ENCODE measurements around the gene ATP11C. TPM values are rescaled to one million over a fixed set of nuclear protein-coding genes. Genes with fewer than 3 reads are reported as not detected.

Gene ATP11C
- total RNA-seq, 1 donor from 2014 or later: 30.6 TPM

DNA sequence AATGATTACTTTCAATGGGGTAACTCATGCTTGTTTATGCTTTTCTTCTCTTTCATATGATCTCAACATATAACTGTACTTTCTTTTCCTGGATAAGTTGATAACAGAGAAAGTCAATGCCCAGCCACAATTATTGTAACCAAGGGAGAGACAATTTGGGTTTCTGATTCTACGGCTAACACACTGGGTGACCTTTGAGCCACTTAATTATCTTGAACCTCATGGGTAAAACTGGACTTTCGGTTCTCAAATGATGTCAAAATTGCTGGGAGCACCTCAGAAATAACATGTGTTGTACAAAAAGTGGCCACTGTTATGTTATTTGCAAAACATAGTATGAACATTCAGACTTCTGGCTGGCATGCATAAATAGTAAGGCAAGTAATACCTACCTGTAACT, 145.3 kb downstream of the ATP11C start:
- H3K4me1 Mint-ChIP-seq: no peaks in the 10 kb centered on the region
- TF ChIP-seq, protein P1, sequence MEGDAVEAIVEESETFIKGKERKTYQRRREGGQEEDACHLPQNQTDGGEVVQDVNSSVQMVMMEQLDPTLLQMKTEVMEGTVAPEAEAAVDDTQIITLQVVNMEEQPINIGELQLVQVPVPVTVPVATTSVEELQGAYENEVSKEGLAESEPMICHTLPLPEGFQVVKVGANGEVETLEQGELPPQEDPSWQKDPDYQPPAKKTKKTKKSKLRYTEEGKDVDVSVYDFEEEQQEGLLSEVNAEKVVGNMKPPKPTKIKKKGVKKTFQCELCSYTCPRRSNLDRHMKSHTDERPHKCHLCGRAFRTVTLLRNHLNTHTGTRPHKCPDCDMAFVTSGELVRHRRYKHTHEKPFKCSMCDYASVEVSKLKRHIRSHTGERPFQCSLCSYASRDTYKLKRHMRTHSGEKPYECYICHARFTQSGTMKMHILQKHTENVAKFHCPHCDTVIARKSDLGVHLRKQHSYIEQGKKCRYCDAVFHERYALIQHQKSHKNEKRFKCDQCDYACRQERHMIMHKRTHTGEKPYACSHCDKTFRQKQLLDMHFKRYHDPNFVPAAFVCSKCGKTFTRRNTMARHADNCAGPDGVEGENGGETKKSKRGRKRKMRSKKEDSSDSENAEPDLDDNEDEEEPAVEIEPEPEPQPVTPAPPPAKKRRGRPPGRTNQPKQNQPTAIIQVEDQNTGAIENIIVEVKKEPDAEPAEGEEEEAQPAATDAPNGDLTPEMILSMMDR (conservative IDR thresholded peaks at IDR 0.05): no peak

DNA sequence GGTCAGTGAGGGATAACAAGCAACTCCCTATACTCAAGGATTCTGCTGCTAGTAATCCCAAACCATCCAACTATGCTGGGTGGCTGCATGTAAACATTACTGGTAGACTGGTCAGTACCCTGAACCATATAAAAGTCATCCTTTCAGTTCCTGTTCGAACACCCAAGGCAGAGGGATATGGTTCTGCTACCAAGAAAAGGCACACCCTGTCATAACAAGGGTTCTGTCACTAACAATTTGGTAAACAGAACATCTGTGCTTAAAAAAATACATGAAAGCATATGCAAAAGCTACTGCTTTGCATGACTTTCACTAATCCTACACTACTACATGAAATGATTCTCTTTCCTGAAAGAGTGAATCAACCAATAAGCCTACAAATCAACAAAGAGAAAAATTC, 148.0 kb downstream of the ATP11C start:
- H3K36me3 Mint-ChIP-seq (ENCODE audit: low read depth): peaks cover 34% of the 10 kb centered on the region
- no peak overlapping the region for H3K27ac Mint-ChIP-seq (ENCODE audit: unreplicated experiment)
- peaks cover 5% of the 10 kb centered on the region for H3K9me3 Mint-ChIP-seq
- no peak for DNase-seq (ENCODE audit: low read depth, low spot score)
- TF ChIP-seq, protein P1 (conservative IDR thresholded peaks at IDR 0.05): no peak
- H3K4me3 Mint-ChIP-seq: no peak overlapping the region
- H3K27me3 Mint-ChIP-seq (ENCODE audit: low read depth): no peaks in the 10 kb centered on the region
- H3K4me1 Mint-ChIP-seq: no peaks in the 10 kb centered on the region

More for the DNA sequence above, 145.3 kb downstream of the ATP11C start:
- no peak for DNase-seq (ENCODE audit: low read depth, low spot score)
- H3K27ac Mint-ChIP-seq (ENCODE audit: unreplicated experiment): no peak overlapping the region
- H3K9me3 Mint-ChIP-seq: peaks cover under 1% of the 10 kb centered on the region
- H3K36me3 Mint-ChIP-seq (ENCODE audit: low read depth): peaks cover 18% of the 10 kb centered on the region
- H3K4me3 Mint-ChIP-seq: no peak overlapping the region
- H3K27me3 Mint-ChIP-seq (ENCODE audit: low read depth): no peaks in the 10 kb centered on the region

DNA sequence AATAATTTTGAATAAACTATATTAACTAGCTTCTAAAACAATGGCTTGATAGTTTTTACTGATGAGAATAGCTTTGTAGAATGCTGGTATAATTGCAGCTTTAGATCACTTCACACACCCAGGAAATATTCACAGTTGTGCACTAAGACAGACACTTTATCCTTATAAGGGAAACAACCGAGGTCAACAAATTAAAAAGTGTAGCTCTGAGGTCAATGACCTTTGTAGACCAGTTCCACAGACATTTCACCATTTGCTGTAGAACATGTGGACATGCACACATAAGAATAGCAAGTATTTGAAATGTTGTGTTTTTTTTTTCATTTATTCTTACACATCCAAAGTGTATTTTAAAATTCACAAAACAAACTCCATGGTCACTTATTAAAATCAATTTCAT, 148.9 kb downstream of the ATP11C start:
- H3K27me3 Mint-ChIP-seq (ENCODE audit: low read depth): no peaks in the 10 kb centered on the region
- DNase-seq (ENCODE audit: low read depth, low spot score): no peak
- H3K4me3 Mint-ChIP-seq: no peak overlapping the region
- peaks cover 8% of the 10 kb centered on the region for H3K9me3 Mint-ChIP-seq
- peaks cover 39% of the 10 kb centered on the region for H3K36me3 Mint-ChIP-seq (ENCODE audit: low read depth)
- TF ChIP-seq, protein P1 (conservative IDR thresholded peaks at IDR 0.05): no peak
- H3K27ac Mint-ChIP-seq (ENCODE audit: unreplicated experiment): no peak overlapping the region
- H3K4me1 Mint-ChIP-seq: no peaks in the 10 kb centered on the region

DNA sequence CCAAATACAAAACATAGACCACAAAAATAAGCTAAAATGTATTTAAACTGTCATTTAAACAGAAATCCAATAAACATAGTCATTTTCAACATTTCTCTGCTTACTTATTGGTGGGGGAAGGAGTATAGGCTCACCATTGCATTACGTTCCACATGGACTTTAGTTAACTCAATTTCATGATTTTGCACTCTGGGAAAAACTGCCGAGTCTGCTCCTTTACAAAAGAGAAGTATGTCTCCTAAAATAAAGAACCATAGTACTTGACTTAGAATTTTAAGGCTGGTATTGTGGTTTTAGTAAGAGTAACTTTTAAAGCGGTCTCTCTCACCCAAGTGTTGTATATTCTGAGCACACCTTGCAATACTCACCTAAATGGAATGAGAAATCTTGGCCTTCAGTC, 149.8 kb downstream of the ATP11C start:
- peaks cover 11% of the 10 kb centered on the region for H3K9me3 Mint-ChIP-seq
- no peaks in the 10 kb centered on the region for H3K4me1 Mint-ChIP-seq
- H3K27me3 Mint-ChIP-seq (ENCODE audit: low read depth): no peaks in the 10 kb centered on the region
- H3K27ac Mint-ChIP-seq (ENCODE audit: unreplicated experiment): no peak overlapping the region
- TF ChIP-seq, protein P1 (conservative IDR thresholded peaks at IDR 0.05): no peak
- H3K36me3 Mint-ChIP-seq (ENCODE audit: low read depth): peaks cover 41% of the 10 kb centered on the region
- H3K4me3 Mint-ChIP-seq: no peak overlapping the region
- DNase-seq (ENCODE audit: low read depth, low spot score): no peak

DNA sequence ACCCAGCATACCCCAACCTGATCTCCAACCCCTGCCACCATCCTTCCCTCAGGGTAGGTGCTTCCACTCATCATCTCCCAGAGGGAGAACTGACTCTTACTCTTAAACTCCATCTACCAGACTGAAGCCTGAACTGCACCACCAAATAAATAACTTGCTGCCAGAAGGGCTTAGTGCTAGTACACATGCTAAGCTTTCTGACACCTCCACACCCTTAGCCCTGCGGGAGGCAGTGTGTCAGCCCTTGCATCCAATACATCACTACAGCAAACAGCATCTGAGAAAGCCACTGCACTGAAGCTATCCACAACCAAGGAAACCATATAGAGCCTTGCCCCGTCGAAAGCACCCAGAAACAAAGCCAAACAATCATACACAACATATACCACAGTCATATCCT, 156.3 kb downstream of the ATP11C start:
- no peak for DNase-seq (ENCODE audit: low read depth, low spot score)

More for the DNA sequence above, 156.3 kb downstream of the ATP11C start:
- H3K9me3 Mint-ChIP-seq: peaks cover 15% of the 10 kb centered on the region
- no peak overlapping the region for H3K27ac Mint-ChIP-seq (ENCODE audit: unreplicated experiment)
- H3K36me3 Mint-ChIP-seq (ENCODE audit: low read depth): peaks cover 44% of the 10 kb centered on the region
- TF ChIP-seq, protein P1 (conservative IDR thresholded peaks at IDR 0.05): no peak
- H3K4me1 Mint-ChIP-seq: no peaks in the 10 kb centered on the region
- H3K4me3 Mint-ChIP-seq: no peak overlapping the region
- no peaks in the 10 kb centered on the region for H3K27me3 Mint-ChIP-seq (ENCODE audit: low read depth)
